ENCODE results near the gene NFAM1. TPM values are rescaled to one million over a fixed set of nuclear protein-coding genes. Genes with fewer than 3 reads are reported as not detected.

Gene NFAM1
- total RNA-seq, 5 donors from 2014 or later (not counting 1 experiment from before 2014, with no cell fraction given): 0.07 to 0.32 (median 0.18) TPM

DNA sequence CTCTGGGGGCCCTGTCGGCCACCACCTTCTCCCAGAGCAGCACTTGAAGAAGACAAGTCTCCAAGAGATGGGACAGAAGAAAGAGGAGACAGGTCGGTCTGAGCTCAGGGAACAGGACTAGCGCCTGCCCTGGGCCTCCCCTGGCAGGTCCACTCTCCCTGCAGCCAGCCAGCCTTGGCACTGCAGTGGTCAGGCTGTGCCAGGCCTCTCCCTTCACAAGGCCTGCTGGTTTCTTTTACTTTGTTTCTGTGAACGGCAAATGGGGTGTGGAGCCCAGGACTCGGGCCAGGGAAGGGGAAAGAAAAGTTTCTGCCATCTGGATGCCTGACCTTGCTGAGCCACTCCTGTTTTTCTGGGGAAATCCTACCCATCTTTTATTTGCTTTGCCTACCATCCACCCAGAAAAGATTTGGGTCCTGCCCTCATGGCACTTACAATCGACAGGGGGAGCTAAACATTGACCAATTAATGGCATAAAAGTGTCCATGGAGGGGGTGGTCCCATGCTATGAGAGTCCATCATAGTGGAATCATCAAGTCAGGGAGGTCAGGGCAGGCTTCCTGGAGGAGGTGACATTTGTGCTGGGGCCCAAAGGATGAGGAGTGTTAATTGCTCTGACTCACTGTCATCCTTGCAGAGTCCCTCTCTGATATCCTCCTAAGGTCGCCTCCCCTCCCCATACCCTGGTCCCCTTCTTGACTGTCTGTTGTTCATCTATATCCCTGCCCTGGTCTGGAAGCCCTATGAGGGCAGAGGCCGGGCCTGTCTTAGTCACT is 65.2 kb downstream of the NFAM1 start:
- H3K9me3 ChIP-seq: no peaks in the 10 kb centered on the region
- DNase-seq (no peak), ATAC-seq (replicated peaks in 1 of 4) (no peak)
- H3K27me3 ChIP-seq (replicated peaks in 1 of 2; ENCODE audit: control insufficient read depth in 2 of 2, extremely low read depth in 1 of 2, insufficient read depth in 2 of 2, low read length in 1 of 2): peaks cover 8 to 65% of the 10 kb centered on the region in 2 experiments
- H3K27ac Mint-ChIP-seq: no peak overlapping the region
- peaks cover 20 to 43% of the 10 kb centered on the region in 2 donors for H3K27me3 Mint-ChIP-seq
- ChIA-PET CTCF (no interaction called here), POLR2A (no interaction called here)
- H3K27ac ChIP-seq (ENCODE audit: low read length): no peak overlapping the region
- H3K4me3 Mint-ChIP-seq: peak overlapping the region; percentile 81 to 98 (median 88)
- H3K4me1 Mint-ChIP-seq: peaks cover 16% of the 10 kb centered on the region in 3 donors
- peaks cover 3 to 24% of the 10 kb centered on the region in 2 experiments for H3K4me1 ChIP-seq (ENCODE audit: control insufficient read depth in 1 of 2, extremely low read depth in 1 of 2, insufficient read depth in 2 of 2, low read length in 2 of 2)
- H3K36me3 ChIP-seq (ENCODE audit: control insufficient read depth in 2 of 2, extremely low read depth in 1 of 2, insufficient read depth in 1 of 2, low read length in 1 of 2): no peaks in the 10 kb centered on the region
- WGBS (ENCODE audit: insufficient coverage): 95% methylated on average over 3 of the region's 8 CpGs
- no peak overlapping the region for H3K4me3 ChIP-seq (ENCODE audit: control insufficient read depth in 1 of 2, extremely low read depth in 1 of 2, low read length in 1 of 2)
- H3K36me3 Mint-ChIP-seq: no peaks in the 10 kb centered on the region
- H3K9me3 Mint-ChIP-seq: no peaks in the 10 kb centered on the region

GRCh38 chr22:42365942-42366695 is 66.1 kb downstream of the NFAM1 start:
- Histone ChIP-seq H3K4me1 (ENCODE audit: control insufficient read depth in 1 of 2, extremely low read depth in 1 of 2, insufficient read depth in 2 of 2, low read length in 2 of 2) (peaks cover 3 to 24% of the 10 kb centered on the region in 2 experiments), H3K9me3 (no peaks in the 10 kb centered on the region), H3K27ac (ENCODE audit: low read length) (no peak overlapping the region), H3K27me3 (replicated peaks in 1 of 2; ENCODE audit: control insufficient read depth in 2 of 2, extremely low read depth in 1 of 2, insufficient read depth in 2 of 2, low read length in 1 of 2) (peaks cover 8 to 74% of the 10 kb centered on the region in 2 experiments), H3K36me3 (ENCODE audit: control insufficient read depth in 2 of 2, extremely low read depth in 1 of 2, insufficient read depth in 1 of 2, low read length in 1 of 2) (no peaks in the 10 kb centered on the region), H3K4me3 (ENCODE audit: control insufficient read depth in 1 of 2, extremely low read depth in 1 of 2, low read length in 1 of 2) (no peak overlapping the region)
- H3K36me3 Mint-ChIP-seq: no peaks in the 10 kb centered on the region
- ATAC-seq (replicated peaks in 1 of 4) (no peak), DNase-seq (no peak)
- H3K27me3 Mint-ChIP-seq: peaks cover 27 to 49% of the 10 kb centered on the region in 2 donors
- peaks cover 16% of the 10 kb centered on the region in 3 donors for H3K4me1 Mint-ChIP-seq
- H3K9me3 Mint-ChIP-seq: no peaks in the 10 kb centered on the region
- WGBS (ENCODE audit: insufficient coverage): 100% methylated on average over 4 of the region's 10 CpGs
- H3K27ac Mint-ChIP-seq: no peak overlapping the region
- ChIA-PET POLR2A (no interaction called here), CTCF (interaction anchor here in 1 of 2 donors (0.5 to 1.1 kb wide), 2 partner anchors 10 to 193 kb away, joined by 3 to 5 read pairs; no protein-coding TSS in a partner anchor)
- H3K4me3 Mint-ChIP-seq: no peak overlapping the region

GRCh38 chr22:42365111-42365865 is 66.9 kb downstream of the NFAM1 start:
- H3K27me3 Mint-ChIP-seq: peaks cover 27 to 53% of the 10 kb centered on the region in 2 donors
- Histone ChIP-seq H3K4me1 (ENCODE audit: control insufficient read depth in 1 of 2, extremely low read depth in 1 of 2, insufficient read depth in 2 of 2, low read length in 2 of 2) (peaks cover 3 to 24% of the 10 kb centered on the region in 2 experiments), H3K4me3 (ENCODE audit: control insufficient read depth in 1 of 2, extremely low read depth in 1 of 2, low read length in 1 of 2) (no peak overlapping the region), H3K36me3 (ENCODE audit: control insufficient read depth in 2 of 2, extremely low read depth in 1 of 2, insufficient read depth in 1 of 2, low read length in 1 of 2) (no peaks in the 10 kb centered on the region), H3K27ac (ENCODE audit: low read length) (no peak overlapping the region), H3K27me3 (replicated peaks in 1 of 2; ENCODE audit: control insufficient read depth in 2 of 2, extremely low read depth in 1 of 2, insufficient read depth in 2 of 2, low read length in 1 of 2) (peaks cover 8 to 72% of the 10 kb centered on the region in 2 experiments), H3K9me3 (no peaks in the 10 kb centered on the region)
- 66% methylated on average over 7 of the region's 14 CpGs for WGBS (ENCODE audit: insufficient coverage)
- H3K4me3 Mint-ChIP-seq: no peak overlapping the region
- no peak overlapping the region for H3K27ac Mint-ChIP-seq
- H3K4me1 Mint-ChIP-seq: peaks cover 16% of the 10 kb centered on the region in 3 donors
- ATAC-seq (replicated peaks in 1 of 4) (no peak), DNase-seq (no peak)
- ChIA-PET POLR2A (no interaction called here), CTCF (interaction anchor here (0.5 to 1.1 kb wide), 2 partner anchors 10 to 11 kb away, joined by 3 read pairs; no protein-coding TSS in a partner anchor)
- no peaks in the 10 kb centered on the region for H3K36me3 Mint-ChIP-seq
- H3K9me3 Mint-ChIP-seq: no peaks in the 10 kb centered on the region

DNA sequence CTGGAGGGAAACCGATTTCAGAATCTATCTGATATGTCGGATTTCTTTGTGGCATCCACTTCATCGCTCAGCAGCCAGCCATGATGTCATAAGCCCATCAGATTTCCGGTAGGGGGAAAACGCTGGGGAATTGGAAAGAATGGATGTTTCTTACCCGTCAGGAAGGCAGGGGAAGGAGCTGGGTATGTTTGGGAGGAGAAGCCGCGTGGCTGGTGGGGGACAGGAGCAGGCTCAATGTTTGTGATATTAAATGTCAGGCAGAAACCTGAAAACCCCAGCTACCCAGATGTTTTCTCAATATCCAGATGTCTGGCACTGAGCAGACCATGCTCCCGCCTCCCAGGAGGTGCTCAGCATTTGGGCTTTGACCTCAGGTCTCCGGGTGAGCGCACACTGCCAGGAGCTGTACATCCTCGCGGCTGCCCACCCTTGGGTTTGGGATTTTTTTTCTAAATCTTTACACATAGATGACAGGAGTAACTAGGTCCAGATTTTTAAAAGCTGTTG is 67.5 kb downstream of the NFAM1 start:
- POLR2A ChIA-PET: no interaction called here

DNA sequence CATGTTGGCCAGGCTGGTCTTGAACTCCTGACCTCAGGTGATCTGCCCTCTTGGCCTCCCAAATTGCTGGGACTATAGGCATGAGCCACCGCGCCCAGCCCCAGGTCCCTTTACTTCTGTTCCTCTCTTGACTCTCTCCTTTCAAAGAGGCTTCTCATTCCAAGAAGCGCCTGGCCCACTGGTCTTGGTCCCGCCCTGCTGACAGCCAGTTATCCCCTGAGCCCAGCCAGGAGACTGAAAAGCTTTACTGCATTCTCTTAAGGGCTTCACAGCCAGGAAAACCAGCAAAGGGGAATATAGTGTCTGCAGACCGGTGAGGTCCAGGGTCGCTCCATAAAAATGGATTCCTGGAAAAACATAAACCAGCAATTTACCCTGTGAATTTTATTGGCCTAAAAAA is 68.3 kb downstream of the NFAM1 start:
- Mint-ChIP-seq H3K4me3 (no peak overlapping the region), H3K27me3 (peaks cover 27 to 60% of the 10 kb centered on the region in 2 donors), H3K27ac (no peak overlapping the region), H3K4me1 (peaks cover 7 to 11% (median 9%) of the 10 kb centered on the region in 3 donors), H3K9me3 (no peaks in the 10 kb centered on the region), H3K36me3 (no peaks in the 10 kb centered on the region)
- Histone ChIP-seq H3K4me1 (ENCODE audit: control insufficient read depth in 1 of 2, extremely low read depth in 1 of 2, insufficient read depth in 2 of 2, low read length in 2 of 2) (peaks cover 0 to 17% of the 10 kb centered on the region in 2 experiments), H3K36me3 (ENCODE audit: control insufficient read depth in 2 of 2, extremely low read depth in 1 of 2, insufficient read depth in 1 of 2, low read length in 1 of 2) (no peaks in the 10 kb centered on the region), H3K9me3 (no peaks in the 10 kb centered on the region), H3K27me3 (replicated peaks in 1 of 2; ENCODE audit: control insufficient read depth in 2 of 2, extremely low read depth in 1 of 2, insufficient read depth in 2 of 2, low read length in 1 of 2) (peaks cover 8 to 84% of the 10 kb centered on the region in 2 experiments), H3K27ac (ENCODE audit: low read length) (no peak overlapping the region), H3K4me3 (ENCODE audit: control insufficient read depth in 1 of 2, extremely low read depth in 1 of 2, low read length in 1 of 2) (no peak overlapping the region)
- ChIA-PET CTCF (interaction anchor here in 1 of 2 donors (0.9 kb wide), 1 partner anchor 13 kb away, joined by 3 read pairs; no protein-coding TSS in a partner anchor), POLR2A (no interaction called here)
- ATAC-seq (replicated peaks in 1 of 4): no peak
- DNase-seq: no peak
- WGBS (ENCODE audit: insufficient coverage): 82% methylated on average over 4 of the region's 6 CpGs

More for the DNA sequence above, 67.5 kb downstream of the NFAM1 start:
- ATAC-seq (replicated peaks in 1 of 4): no peak
- no peak overlapping the region for H3K27ac Mint-ChIP-seq
- no peaks in the 10 kb centered on the region for H3K36me3 Mint-ChIP-seq
- H3K4me3 Mint-ChIP-seq: no peak overlapping the region
- H3K27me3 ChIP-seq (replicated peaks in 1 of 2; ENCODE audit: control insufficient read depth in 2 of 2, extremely low read depth in 1 of 2, insufficient read depth in 2 of 2, low read length in 1 of 2): peaks cover 8 to 77% of the 10 kb centered on the region in 2 experiments
- H3K9me3 ChIP-seq: no peaks in the 10 kb centered on the region
- CTCF ChIA-PET: interaction anchor here (0.5 to 0.9 kb wide), 2 partner anchors 10 to 12 kb away, joined by 3 read pairs; no protein-coding TSS in a partner anchor
- no peaks in the 10 kb centered on the region for H3K9me3 Mint-ChIP-seq
- no peak for DNase-seq
- H3K27me3 Mint-ChIP-seq: peaks cover 27 to 60% of the 10 kb centered on the region in 2 donors
- no peak overlapping the region for H3K4me3 ChIP-seq (ENCODE audit: control insufficient read depth in 1 of 2, extremely low read depth in 1 of 2, low read length in 1 of 2)
- no peak overlapping the region for H3K27ac ChIP-seq (ENCODE audit: low read length)
- H3K4me1 Mint-ChIP-seq: peaks cover 12 to 15% (median 13%) of the 10 kb centered on the region in 3 donors
- no peaks in the 10 kb centered on the region for H3K36me3 ChIP-seq (ENCODE audit: control insufficient read depth in 2 of 2, extremely low read depth in 1 of 2, insufficient read depth in 1 of 2, low read length in 1 of 2)
- 50% methylated on average over 6 of the region's 13 CpGs for WGBS (ENCODE audit: insufficient coverage)
- peaks cover 1 to 21% of the 10 kb centered on the region in 2 experiments for H3K4me1 ChIP-seq (ENCODE audit: control insufficient read depth in 1 of 2, extremely low read depth in 1 of 2, insufficient read depth in 2 of 2, low read length in 2 of 2)
